ENCODE measurements around the gene RMI1.

RMI1 gene

DNA sequence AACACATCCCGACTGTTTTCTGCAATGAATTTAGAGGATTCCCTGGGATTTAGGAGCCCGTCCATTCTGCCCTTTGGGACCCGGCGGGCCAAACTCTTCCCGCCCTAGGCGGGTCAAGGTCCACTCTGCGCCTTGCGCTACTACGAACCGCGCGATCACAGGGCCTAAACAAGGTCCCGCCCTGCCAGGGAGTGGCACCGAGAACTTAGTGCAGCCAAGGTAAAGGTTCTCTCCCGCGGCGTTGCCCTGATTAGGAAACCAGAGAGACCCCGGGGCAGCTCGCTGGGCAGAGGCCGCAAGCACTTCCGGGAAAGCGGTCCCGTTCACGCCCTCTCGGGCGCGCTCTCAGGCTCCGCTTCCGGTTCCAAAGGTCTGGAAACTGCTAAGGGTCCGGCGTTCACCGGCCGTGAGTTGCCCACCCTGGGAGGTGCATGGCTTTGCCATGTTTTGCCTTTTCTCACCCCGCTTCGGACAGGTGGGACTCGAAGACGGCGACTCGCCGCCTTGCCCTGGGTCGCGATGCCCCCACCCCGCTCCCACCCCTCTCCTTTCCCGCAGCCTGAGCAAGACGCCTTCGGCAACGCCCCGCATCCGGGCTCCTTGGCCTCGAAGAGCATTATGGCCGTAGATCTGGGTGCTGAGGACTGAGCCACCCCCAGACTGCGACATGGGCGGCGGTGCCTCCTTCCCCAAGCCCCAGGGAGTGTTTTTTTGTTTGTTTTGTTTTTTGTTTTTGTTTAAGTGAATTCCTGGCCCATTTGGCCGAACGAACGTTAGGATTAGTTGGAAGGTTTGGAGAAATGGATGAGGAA, 24.0 kb upstream of the RMI1 start:
- POLR2A ChIA-PET (ENCODE audit: low non-redundant PET) = interaction anchor here (1.0 kb wide), 1 partner anchor 10 kb away, joined by 3 read pairs; no protein-coding TSS in a partner anchor
- TF ChIP-seq, protein P1, sequence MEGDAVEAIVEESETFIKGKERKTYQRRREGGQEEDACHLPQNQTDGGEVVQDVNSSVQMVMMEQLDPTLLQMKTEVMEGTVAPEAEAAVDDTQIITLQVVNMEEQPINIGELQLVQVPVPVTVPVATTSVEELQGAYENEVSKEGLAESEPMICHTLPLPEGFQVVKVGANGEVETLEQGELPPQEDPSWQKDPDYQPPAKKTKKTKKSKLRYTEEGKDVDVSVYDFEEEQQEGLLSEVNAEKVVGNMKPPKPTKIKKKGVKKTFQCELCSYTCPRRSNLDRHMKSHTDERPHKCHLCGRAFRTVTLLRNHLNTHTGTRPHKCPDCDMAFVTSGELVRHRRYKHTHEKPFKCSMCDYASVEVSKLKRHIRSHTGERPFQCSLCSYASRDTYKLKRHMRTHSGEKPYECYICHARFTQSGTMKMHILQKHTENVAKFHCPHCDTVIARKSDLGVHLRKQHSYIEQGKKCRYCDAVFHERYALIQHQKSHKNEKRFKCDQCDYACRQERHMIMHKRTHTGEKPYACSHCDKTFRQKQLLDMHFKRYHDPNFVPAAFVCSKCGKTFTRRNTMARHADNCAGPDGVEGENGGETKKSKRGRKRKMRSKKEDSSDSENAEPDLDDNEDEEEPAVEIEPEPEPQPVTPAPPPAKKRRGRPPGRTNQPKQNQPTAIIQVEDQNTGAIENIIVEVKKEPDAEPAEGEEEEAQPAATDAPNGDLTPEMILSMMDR (conservative IDR thresholded peaks at IDR 0.05; ENCODE audit: low read depth) = no peak
- CTCF ChIA-PET = interaction anchor here (1.0 kb wide), 1 partner anchor 304 kb away, joined by 6 read pairs; no protein-coding TSS in a partner anchor
- H3K27ac ChIP-seq = peak overlapping the region; percentile 95
- DNase-seq (ENCODE audit: low spot score) = peak; percentile 76

- peak overlapping the region; percentile 95 for H3K27ac ChIP-seq
Observed at GRCh38 chr9:83957248-83957513, 23.4 kb upstream of the RMI1 start.

DNA sequence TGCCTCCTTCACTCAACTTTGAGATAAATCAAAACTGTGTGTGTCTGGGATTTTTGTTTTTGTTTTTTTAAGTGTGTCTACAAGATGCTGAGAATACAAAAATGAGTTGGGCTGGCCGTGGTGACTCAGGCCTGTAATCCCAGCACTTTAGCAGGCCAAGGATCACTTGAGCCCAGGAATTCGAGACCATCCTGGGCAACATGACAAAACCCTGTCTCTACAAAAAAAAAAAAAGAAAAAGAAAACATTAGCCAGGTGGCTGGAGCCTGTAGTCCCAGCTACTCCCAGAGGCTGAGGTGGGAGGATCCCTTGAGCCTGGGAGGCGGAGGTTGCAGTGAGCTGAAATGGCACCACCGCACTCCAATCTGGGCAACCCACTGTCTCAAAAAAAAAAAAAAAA, 21.5 kb upstream of the RMI1 start:
- ChIA-PET POLR2A (ENCODE audit: low non-redundant PET) (interaction anchor here (0.7 kb wide), 1 partner anchor 177 kb away, joined by 3 read pairs; no protein-coding TSS in a partner anchor), CTCF (no interaction called here)
- DNase-seq (ENCODE audit: low spot score) = no peak
- TF ChIP-seq, protein P1 (conservative IDR thresholded peaks at IDR 0.05; ENCODE audit: low read depth) = no peak
- H3K27ac ChIP-seq = peak overlapping the region; percentile 80

More at GRCh38 chr9:83957248-83957513, 23.4 kb upstream of the RMI1 start:
- no peak for DNase-seq (ENCODE audit: low spot score)
- ChIA-PET POLR2A (ENCODE audit: low non-redundant PET) (no interaction called here), CTCF (no interaction called here)
- TF ChIP-seq, protein P1 (conservative IDR thresholded peaks at IDR 0.05; ENCODE audit: low read depth) = no peak

- TF ChIP-seq, protein P1 (conservative IDR thresholded peaks at IDR 0.05; ENCODE audit: low read depth) = no peak
- POLR2A ChIA-PET (ENCODE audit: low non-redundant PET) = no interaction called here
- no peak overlapping the region for H3K27ac ChIP-seq
- CTCF ChIA-PET = interaction anchor here (0.6 to 1.3 kb wide), 2 partner anchors 24 to 1990 kb away, joined by 3 to 4 read pairs; no protein-coding TSS in a partner anchor
- no peak for DNase-seq (ENCODE audit: low spot score)
Observed at GRCh38 chr9:83960991-83961390, 19.6 kb upstream of the RMI1 start.

- peak overlapping the region; percentile 68 for H3K27ac ChIP-seq
- TF ChIP-seq, protein P1 (conservative IDR thresholded peaks at IDR 0.05; ENCODE audit: low read depth) = no peak
- ChIA-PET CTCF (interaction anchor here (1.2 kb wide), 1 partner anchor 25 kb away, joined by 4 read pairs; no protein-coding TSS in a partner anchor), POLR2A (ENCODE audit: low non-redundant PET) (no interaction called here)
- DNase-seq (ENCODE audit: low spot score) = peak; percentile 46
Observed at GRCh38 chr9:83962165-83962564, 18.4 kb upstream of the RMI1 start.

- ChIA-PET CTCF (interaction anchor here (0.7 kb wide), 1 partner anchor 184 kb away, joined by 5 read pairs; no protein-coding TSS in a partner anchor), POLR2A (ENCODE audit: low non-redundant PET) (no interaction called here)
- TF ChIP-seq, protein P1 (conservative IDR thresholded peaks at IDR 0.05; ENCODE audit: low read depth) = no peak
- H3K27ac ChIP-seq = no peak overlapping the region
- DNase-seq (ENCODE audit: low spot score) = no peak
Observed at GRCh38 chr9:83964973-83965349, 15.6 kb upstream of the RMI1 start.
